WTC11 (cell line): ENCODE data around the gene FABP3. TPM values are rescaled to one million over a fixed set of nuclear protein-coding genes. Genes with fewer than 3 reads are reported as not detected.

Experiments
- ATAC-seq: fragments of 200-7000 bp; cut with Tn5 transposase; 2 replicates; pipeline ENCODE4 v1.10.0; 2021; ENCODE audit warnings: mild to moderate bottlenecking, moderate library complexity
- CTCF ChIA-PET: fragments of 300-600 bp; sonication (Branson Sonifier 250); formaldehyde crosslinking; loops from one replicate; lab custom pipeline; 2021; ENCODE audit warnings: antibody characterized with exemption; lab: Charles Lee
- POLR2A ChIA-PET: fragments of 350-600 bp; sonication (Branson Sonifier 250); formaldehyde crosslinking; loops from one replicate; lab custom pipeline; 2021; ENCODE audit warnings: antibody characterized with exemption; lab: Charles Lee
- DNase-seq: peaks from one replicate; pipeline ENCODE4 v3.0.0; 2021; ENCODE audit warnings: low spot score
- H3K27ac Mint-ChIP-seq: 2 replicates; pipeline ENCODE4 v1.8.0; 2021; ENCODE audit warnings: mixed read lengths
- H3K27me3 Mint-ChIP-seq: 2 replicates; pipeline ENCODE4 v1.8.0; 2021; ENCODE audit warnings: low read depth, mild to moderate bottlenecking, moderate library complexity, mixed read lengths
- H3K36me3 Mint-ChIP-seq: 2 replicates; pipeline ENCODE4 v1.8.0; 2021; ENCODE audit warnings: mixed read lengths
- H3K4me1 Mint-ChIP-seq: 2 replicates; pipeline ENCODE4 v1.8.0; 2022; ENCODE audit warnings: mixed read lengths
- H3K4me3 Mint-ChIP-seq: 2 replicates; pipeline ENCODE4 v1.8.0; 2021; ENCODE audit warnings: mild to moderate bottlenecking, moderate library complexity, mixed read lengths
- H3K9me3 Mint-ChIP-seq: 2 replicates; pipeline ENCODE4 v1.8.0; 2021; ENCODE audit warnings: mixed read lengths
- AFF4 ChIP-seq: sonication (generic); formaldehyde crosslinking; IDR thresholded peaks from 2 replicates; pipeline ENCODE4 v1.8.1; 2023; ENCODE audit warnings: mild to moderate bottlenecking, missing genetic modification reagents, borderline replicate concordance
- CTCF ChIP-seq: fragments of 200-600 bp; IDR thresholded peaks from 2 replicates; pipeline ENCODE4 v1.8.0; 2022; ENCODE audit warnings: antibody characterized with exemption
- E2F4 ChIP-seq: sonication (generic); formaldehyde crosslinking; IDR thresholded peaks from 2 replicates; pipeline ENCODE4 v1.8.1; 2022; ENCODE audit warnings: low read depth, mild to moderate bottlenecking, moderate library complexity, missing genetic modification reagents, borderline replicate concordance
- ELF4 ChIP-seq: sonication (generic); formaldehyde crosslinking; IDR thresholded peaks from 2 replicates; pipeline ENCODE4 v1.8.1; 2022; ENCODE audit warnings: low read depth, mild to moderate bottlenecking, moderate library complexity, missing genetic modification reagents
- ERG ChIP-seq: fragments of 250-450 bp; sonication (Bioruptor Pico); IDR thresholded peaks from 2 replicates; pipeline ENCODE4 v1.8.0; 2021; ENCODE audit warnings: mild to moderate bottlenecking
- MYBL2 ChIP-seq: sonication (generic); formaldehyde crosslinking; IDR thresholded peaks from 2 replicates; pipeline ENCODE4 v1.8.1; 2023; ENCODE audit warnings: mild to moderate bottlenecking, moderate library complexity, missing genetic modification reagents
- NR1H2 ChIP-seq: sonication (generic); formaldehyde crosslinking; IDR thresholded peaks from 2 replicates; pipeline ENCODE4 v1.9.0; 2021; ENCODE audit warnings: mild to moderate bottlenecking, moderate library complexity, missing genetic modification reagents
- NR3C1 ChIP-seq: sonication (generic); formaldehyde crosslinking; conservative IDR thresholded peaks from 2 replicates; pipeline ENCODE4 v1.8.1; 2023; ENCODE audit warnings: low read depth, mild to moderate bottlenecking, missing genetic modification reagents
- SMAD3 ChIP-seq: sonication (generic); formaldehyde crosslinking; IDR thresholded peaks from 2 replicates; pipeline ENCODE4 v1.8.0; 2022; ENCODE audit warnings: missing genetic modification reagents, mild to moderate bottlenecking, borderline replicate concordance
- ZBTB21 ChIP-seq: sonication (generic); formaldehyde crosslinking; IDR thresholded peaks from 2 replicates; pipeline ENCODE4 v1.8.1; 2023; ENCODE audit warnings: mild to moderate bottlenecking, missing genetic modification reagents, borderline replicate concordance
- ZNF219 ChIP-seq: sonication (generic); formaldehyde crosslinking; IDR thresholded peaks from 2 replicates; pipeline ENCODE4 v1.8.0; 2023; ENCODE audit warnings: missing genetic modification reagents, mild to moderate bottlenecking, borderline replicate concordance
- total RNA-seq: library from RNA; stranded (reverse); gene quantifications from 3 replicates; pipeline ENCODE4 v1.2.3, GENCODE V29; 2021

The FABP3 gene
- total RNA-seq, 1 experiment from 2014 or later, result 25.0 TPM

- 0 out of 2 replicates have a peak, but pooled peaks have one; percentile 51 for TF ChIP-seq AFF4 (CRISPR knock-in tag)
Measured at GRCh38 chr1:31373056-31373896, at the start of gene FABP3 (continued).

GRCh38 chr1:31421371-31422040, 48.6 kb upstream of the FABP3 start:
- peaks cover under 1% of the 10 kb centered on the region; the same call in 1 of the 2 replicates for H3K36me3 Mint-ChIP-seq
- POLR2A ChIA-PET, result interaction anchor here (0.5 to 2.0 kb wide), 7 partner anchors 27 to 285 kb away, joined by 3 to 6 read pairs (median 3); partner anchors contain the start of genes SNRNP40 and ZCCHC17
- no peaks in the 10 kb centered on the region for H3K9me3 Mint-ChIP-seq
- H3K27ac Mint-ChIP-seq, result peak overlapping the region; percentile 80
- H3K4me3 Mint-ChIP-seq, result no peak overlapping the region
- H3K27me3 Mint-ChIP-seq, result no peaks in the 10 kb centered on the region
- CTCF ChIA-PET, result interaction anchor here (0.6 to 9.0 kb wide), 48 partner anchors 7 to 606 kb away, joined by 3 to 225 read pairs (median 4); partner anchors contain the start of genes FABP3, HCRTR1, SERINC2 and SNRNP40
- DNase-seq, result peak; percentile 65
- peak; percentile 86 for ATAC-seq
- peaks cover 18% of the 10 kb centered on the region for H3K4me1 Mint-ChIP-seq
- TF ChIP-seq ERG (CRISPR knock-in tag) (no peak), SMAD3 (CRISPR knock-in tag) (no peak), CTCF (no peak), NR3C1 (CRISPR knock-in tag) (no peak), ZNF219 (CRISPR knock-in tag) (no peak), NR1H2 (CRISPR knock-in tag) (no peak), ZBTB21 (CRISPR knock-in tag) (no peak)

GRCh38 chr1:31420716-31421115, 47.8 kb upstream of the FABP3 start:
- CTCF ChIA-PET, result interaction anchor here (0.6 to 9.0 kb wide), 13 partner anchors 9 to 237 kb away, joined by 3 to 225 read pairs (median 10); partner anchors contain the start of gene FABP3
- TF ChIP-seq ELF4, result no peak
- TF ChIP-seq E2F4 (CRISPR knock-in tag), result no peak
- TF ChIP-seq MYBL2, result no peak
- TF ChIP-seq, all 79 proteins: peak for 0
- no peak for ATAC-seq
- no peaks in the 10 kb centered on the region for H3K36me3 Mint-ChIP-seq
- POLR2A ChIA-PET, result interaction anchor here (0.9 to 2.0 kb wide), 2 partner anchors 47 to 122 kb away, joined by 3 to 5 read pairs; no protein-coding TSS in a partner anchor
- H3K27ac Mint-ChIP-seq, result no peak overlapping the region
- no peaks in the 10 kb centered on the region for H3K9me3 Mint-ChIP-seq
- no peaks in the 10 kb centered on the region for H3K27me3 Mint-ChIP-seq
- no peak for DNase-seq
- peaks cover 25% of the 10 kb centered on the region for H3K4me1 Mint-ChIP-seq
- H3K4me3 Mint-ChIP-seq, result no peak overlapping the region
